GM18517 (cell line): ENCODE measurements around the gene UBE2L5.
A peak's percentile ranks its signal among the peaks of the same experiment; 100 is the strongest.

Experiments used
- ATAC-seq: cut with Tn5 transposase; IDR thresholded peaks from one replicate; pipeline ENCODE4 v1.9.1; 2021; ENCODE audit warnings: mild to moderate bottlenecking, moderate library complexity; ENCODE audit not compliant: unreplicated experiment

The UBE2L5 gene

GRCh38 chr13:30466841-30467252 is 44.6 kb downstream of the UBE2L5 start:
- no peak for ATAC-seq

GRCh38 chr13:30473675-30474074 is 51.4 kb downstream of the UBE2L5 start:
- no peak for ATAC-seq

- peak; percentile 90 for ATAC-seq
Observed at GRCh38 chr13:30477346-30478195, 55.3 kb downstream of the UBE2L5 start.
